HUES64 (cell line): Measurements from ENCODE around the gene TBC1D22A.

Experiments used
- H3K27ac ChIP-seq: 2 replicates; pipeline ENCODE4 v1.7.0; 2013; ENCODE audit warnings: low read depth, low read length, inconsistent platforms
- H3K27me3 ChIP-seq: 2 replicates; pipeline ENCODE4 v1.6.1; 2013; ENCODE audit warnings: mild to moderate bottlenecking, low read length; ENCODE audit not compliant: insufficient read depth
- H3K36me3 ChIP-seq: 2 replicates; pipeline ENCODE4 v1.6.1; 2013; ENCODE audit warnings: mild to moderate bottlenecking, low read length; ENCODE audit not compliant: insufficient read depth
- H3K4me1 ChIP-seq: 2 replicates; pipeline ENCODE4 v1.6.1; 2013; ENCODE audit warnings: mild to moderate bottlenecking, low read length, moderate library complexity; ENCODE audit not compliant: insufficient read depth
- H3K4me3 ChIP-seq: 2 replicates; pipeline ENCODE4 v1.5.1; 2013; ENCODE audit warnings: mild to moderate bottlenecking, low read length, moderate library complexity
- H3K9ac ChIP-seq: 2 replicates; pipeline ENCODE4 v1.6.1; 2013; ENCODE audit warnings: mild to moderate bottlenecking, low read depth, low read length
- H3K9me3 ChIP-seq: 2 replicates; pipeline ENCODE4 v1.6.1; 2013; ENCODE audit warnings: low read depth, low read length; ENCODE audit not compliant: insufficient read depth
- WGBS: fragments of 150-250, 120-280 bp; methylation state at CpG from one replicate; pipeline ENCODE4 v1.1.7; 2013; ENCODE audit warnings: missing lambda C conversion rate; 5-methylcytosine and 5-hydroxymethylcytosine counted together

The TBC1D22A gene

GRCh38 chr22:47069270-47069669 lies 306.8 kb downstream of the TBC1D22A start:
- no peak overlapping the region for H3K9ac ChIP-seq
- no peaks in the 10 kb centered on the region for H3K27me3 ChIP-seq
- 93% methylated on average over 14 of the region's 14 CpGs for WGBS
- H3K4me1 ChIP-seq: no peaks in the 10 kb centered on the region
- no peak overlapping the region for H3K27ac ChIP-seq
- no peaks in the 10 kb centered on the region for H3K36me3 ChIP-seq
- no peaks in the 10 kb centered on the region for H3K9me3 ChIP-seq
- no peak overlapping the region for H3K4me3 ChIP-seq

GRCh38 chr22:47071078-47071806 lies 308.8 kb downstream of the TBC1D22A start:
- peaks cover 2% of the 10 kb centered on the region; the same call in 1 of the 2 replicates for H3K36me3 ChIP-seq
- H3K27ac ChIP-seq: no peak overlapping the region
- WGBS: 91% methylated on average over 11 of the region's 11 CpGs
- H3K27me3 ChIP-seq: no peaks in the 10 kb centered on the region
- H3K4me3 ChIP-seq: no peak overlapping the region
- peaks cover 11% of the 10 kb centered on the region; the same call in 1 of the 2 replicates for H3K9me3 ChIP-seq
- no peaks in the 10 kb centered on the region for H3K4me1 ChIP-seq
- H3K9ac ChIP-seq: no peak overlapping the region

- Histone ChIP-seq H3K27me3 (no peaks in the 10 kb centered on the region), H3K27ac (no peak overlapping the region), H3K36me3 (peaks cover 2% of the 10 kb centered on the region; the same call in 1 of the 2 replicates), H3K9me3 (peaks cover 11% of the 10 kb centered on the region; the same call in 1 of the 2 replicates), H3K4me3 (no peak overlapping the region), H3K4me1 (no peaks in the 10 kb centered on the region), H3K9ac (no peak overlapping the region)
- 89% methylated on average over 13 of the region's 13 CpGs for whole genome bisulfite sequencing
Observed at GRCh38 chr22:47071807-47072641, 309.6 kb downstream of the TBC1D22A start.

GRCh38 chr22:47072642-47072967 lies 310.2 kb downstream of the TBC1D22A start:
- 92% methylated on average over 7 of the region's 7 CpGs for WGBS
- Histone ChIP-seq H3K27ac (no peak overlapping the region), H3K4me3 (no peak overlapping the region), H3K27me3 (no peaks in the 10 kb centered on the region), H3K9ac (no peak overlapping the region), H3K4me1 (no peaks in the 10 kb centered on the region), H3K36me3 (peaks cover 2% of the 10 kb centered on the region; the same call in 1 of the 2 replicates), H3K9me3 (peaks cover 11% of the 10 kb centered on the region; the same call in 1 of the 2 replicates)

- H3K4me1 ChIP-seq: no peaks in the 10 kb centered on the region
- WGBS: 94% methylated on average over 7 of the region's 7 CpGs
- no peak overlapping the region for H3K9ac ChIP-seq
- H3K27me3 ChIP-seq: no peaks in the 10 kb centered on the region
- H3K4me3 ChIP-seq: no peak overlapping the region
- no peak overlapping the region for H3K27ac ChIP-seq
- peaks cover 11% of the 10 kb centered on the region; the same call in 1 of the 2 replicates for H3K9me3 ChIP-seq
- peaks cover 2% of the 10 kb centered on the region; the same call in 1 of the 2 replicates for H3K36me3 ChIP-seq
Observed at GRCh38 chr22:47073075-47073474, 310.6 kb downstream of the TBC1D22A start.

GRCh38 chr22:47074105-47074504 lies 311.7 kb downstream of the TBC1D22A start:
- no peak overlapping the region for H3K9ac ChIP-seq
- H3K27ac ChIP-seq: no peak overlapping the region
- H3K36me3 ChIP-seq: peaks cover 2% of the 10 kb centered on the region; the same call in 1 of the 2 replicates
- H3K9me3 ChIP-seq: peaks cover 16% of the 10 kb centered on the region; the same call in 1 of the 2 replicates
- WGBS: 98% methylated on average over 7 of the region's 7 CpGs
- H3K4me3 ChIP-seq: no peak overlapping the region
- no peaks in the 10 kb centered on the region for H3K27me3 ChIP-seq
- H3K4me1 ChIP-seq: no peaks in the 10 kb centered on the region

GRCh38 chr22:47075568-47075967 lies 313.1 kb downstream of the TBC1D22A start:
- no peaks in the 10 kb centered on the region for H3K4me1 ChIP-seq
- H3K4me3 ChIP-seq: no peak overlapping the region
- no peak overlapping the region for H3K27ac ChIP-seq
- no peaks in the 10 kb centered on the region for H3K27me3 ChIP-seq
- H3K9ac ChIP-seq: no peak overlapping the region
- H3K36me3 ChIP-seq: peaks cover 2% of the 10 kb centered on the region; the same call in 1 of the 2 replicates
- H3K9me3 ChIP-seq: peaks cover 26% of the 10 kb centered on the region; the same call in 1 of the 2 replicates

GRCh38 chr22:47076758-47077157 lies 314.3 kb downstream of the TBC1D22A start:
- WGBS: 97% methylated on average over 2 of the region's 2 CpGs
- Histone ChIP-seq H3K4me1 (no peaks in the 10 kb centered on the region), H3K9ac (no peak overlapping the region), H3K4me3 (no peak overlapping the region), H3K27me3 (no peaks in the 10 kb centered on the region), H3K36me3 (peaks cover 2% of the 10 kb centered on the region; the same call in 1 of the 2 replicates), H3K9me3 (peaks cover 26% of the 10 kb centered on the region; the same call in 1 of the 2 replicates), H3K27ac (no peak overlapping the region)

- peaks cover 2% of the 10 kb centered on the region; the same call in 1 of the 2 replicates for H3K36me3 ChIP-seq
- no peak overlapping the region for H3K4me3 ChIP-seq
- WGBS: 100% methylated on average over 1 of the region's 3 CpGs
- H3K27me3 ChIP-seq: no peaks in the 10 kb centered on the region
- H3K4me1 ChIP-seq: peaks cover 6% of the 10 kb centered on the region
- H3K27ac ChIP-seq: no peak overlapping the region
- H3K9ac ChIP-seq: no peak overlapping the region
- peaks cover 27% of the 10 kb centered on the region; the same call in 1 of the 2 replicates for H3K9me3 ChIP-seq
Observed at GRCh38 chr22:47080100-47080499, 317.6 kb downstream of the TBC1D22A start.

- no peak overlapping the region for H3K9ac ChIP-seq
- no peaks in the 10 kb centered on the region for H3K36me3 ChIP-seq
- peaks cover 18% of the 10 kb centered on the region; the same call in 1 of the 2 replicates for H3K9me3 ChIP-seq
- H3K4me1 ChIP-seq: peaks cover 6% of the 10 kb centered on the region
- no peaks in the 10 kb centered on the region for H3K27me3 ChIP-seq
- no peak overlapping the region for H3K27ac ChIP-seq
- 100% methylated on average over 1 of the region's 1 CpG for WGBS
- H3K4me3 ChIP-seq: no peak overlapping the region
Observed at GRCh38 chr22:47082505-47082904, 320.1 kb downstream of the TBC1D22A start.

- Histone ChIP-seq H3K9me3 (peaks cover 17% of the 10 kb centered on the region; the same call in 1 of the 2 replicates), H3K27ac (no peak overlapping the region), H3K9ac (no peak overlapping the region), H3K4me3 (no peak overlapping the region), H3K36me3 (no peaks in the 10 kb centered on the region), H3K27me3 (no peaks in the 10 kb centered on the region), H3K4me1 (peaks cover 6% of the 10 kb centered on the region)
- WGBS: 87% methylated on average over 14 of the region's 14 CpGs
Observed at GRCh38 chr22:47083379-47083986, 321.0 kb downstream of the TBC1D22A start.
